ENCODE data around the gene TMEM255B. TPM values are rescaled to one million over a fixed set of nuclear protein-coding genes. Genes with fewer than 3 reads are reported as not detected.
"Not testable (repeated sequence)": the region's sequence is repeated elsewhere in the genome, so short reads cannot be mapped to it uniquely, and the experiment has no call there.

The TMEM255B gene
- total RNA-seq, 1 experiment from 2014 or later = 0.86 TPM

DNA sequence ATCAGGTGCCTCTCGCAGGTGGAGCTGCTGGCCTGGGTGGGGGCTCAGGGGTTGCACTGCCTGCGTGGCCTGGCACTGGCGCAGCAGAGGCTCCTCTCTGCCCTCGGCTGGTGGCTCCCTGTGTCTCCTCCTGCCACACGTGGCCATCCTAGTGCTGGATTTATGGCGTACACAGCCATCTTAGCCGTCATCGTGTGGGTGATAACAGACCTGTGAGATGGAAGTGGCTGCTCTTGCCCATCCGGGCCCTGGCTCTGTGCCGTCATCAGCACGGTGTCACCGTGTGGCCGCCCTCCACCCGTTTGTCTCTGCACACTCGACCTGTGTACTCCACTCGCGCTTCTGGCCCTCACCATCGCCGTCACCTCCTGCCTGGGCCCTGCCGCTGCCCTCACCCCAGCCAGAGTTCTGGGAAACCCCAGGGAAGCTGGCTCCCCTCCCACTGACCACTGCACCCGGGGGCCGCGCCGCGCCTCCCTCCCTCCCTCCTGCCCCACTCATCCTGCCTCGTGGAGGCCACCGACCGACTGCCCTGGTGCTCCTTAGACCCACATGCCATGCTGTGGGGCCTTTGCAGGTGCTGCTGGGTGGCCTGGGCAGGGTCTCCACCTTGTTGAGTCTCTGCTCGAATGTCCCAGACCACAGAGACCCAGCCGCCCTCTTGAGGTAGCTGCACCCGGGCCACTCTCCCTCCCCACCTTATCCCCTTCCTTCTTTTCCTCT lies 29.5 kb downstream of the TMEM255B start:
- H3K36me3 ChIP-seq (ENCODE audit: insufficient read depth, low read length) = no peaks in the 10 kb centered on the region
- DNase-seq = no peak
- H3K4me3 ChIP-seq (ENCODE audit: low read length) = no peak overlapping the region
- H2AFZ ChIP-seq (ENCODE audit: low read length) = no peak overlapping the region
- no peaks in the 10 kb centered on the region for H4K20me1 ChIP-seq (ENCODE audit: insufficient read depth, low read depth, low read length)
- H3K9me3 ChIP-seq (ENCODE audit: low read length) = no peaks in the 10 kb centered on the region
- H3K4me2 ChIP-seq (ENCODE audit: low read depth, low read length, poor library complexity, severe bottlenecking) = no peak overlapping the region
- H3K79me2 ChIP-seq (ENCODE audit: low read length) = no peaks in the 10 kb centered on the region
- H3K9me2 ChIP-seq (replicated peaks; ENCODE audit: insufficient read depth, low read length) = no peaks in the 10 kb centered on the region
- H3K9ac ChIP-seq (ENCODE audit: low read length) = no peak overlapping the region
- no peak overlapping the region for H3K27ac ChIP-seq (ENCODE audit: low read length)
- peaks cover 5% of the 10 kb centered on the region for H3K4me1 ChIP-seq (ENCODE audit: low read length)
- H3K27me3 ChIP-seq (ENCODE audit: low read length) = no peaks in the 10 kb centered on the region

DNA sequence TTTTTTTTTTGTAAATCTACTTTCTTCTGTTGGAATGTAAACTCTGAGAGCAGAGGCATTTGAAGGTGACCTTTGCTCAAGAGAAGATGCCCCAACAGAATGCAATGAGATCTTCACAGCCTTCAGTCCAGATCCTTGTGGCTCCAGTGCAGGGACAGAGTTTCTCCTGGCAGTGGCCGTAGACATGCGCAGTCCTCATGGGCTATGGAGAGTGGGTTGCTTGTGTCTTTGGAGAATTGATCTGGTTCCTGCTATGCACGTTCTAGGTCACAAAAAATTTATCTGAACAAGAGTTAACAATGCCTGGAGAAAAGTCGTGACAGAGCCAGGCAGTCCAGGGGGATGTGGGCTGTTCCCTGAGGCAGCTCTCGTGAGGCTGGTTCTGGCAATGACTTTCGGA lies 30.1 kb downstream of the TMEM255B start:
- no peaks in the 10 kb centered on the region for H3K79me2 ChIP-seq (ENCODE audit: low read length)
- H3K9me3 ChIP-seq (ENCODE audit: low read length) = no peaks in the 10 kb centered on the region
- no peaks in the 10 kb centered on the region for H3K36me3 ChIP-seq (ENCODE audit: insufficient read depth, low read length)
- H3K4me3 ChIP-seq (ENCODE audit: low read length) = no peak overlapping the region
- no peak overlapping the region for H3K4me2 ChIP-seq (ENCODE audit: low read depth, low read length, poor library complexity, severe bottlenecking)
- no peak overlapping the region for H3K27ac ChIP-seq (ENCODE audit: low read length)
- no peak for DNase-seq
- peaks cover under 1% of the 10 kb centered on the region; the same call in 1 of the 2 replicates for H3K4me1 ChIP-seq (ENCODE audit: low read length)
- no peaks in the 10 kb centered on the region for H3K27me3 ChIP-seq (ENCODE audit: low read length)
- no peaks in the 10 kb centered on the region for H3K9me2 ChIP-seq (replicated peaks; ENCODE audit: insufficient read depth, low read length)
- no peak overlapping the region for H3K9ac ChIP-seq (ENCODE audit: low read length)
- no peak overlapping the region for H2AFZ ChIP-seq (ENCODE audit: low read length)
- H4K20me1 ChIP-seq (ENCODE audit: insufficient read depth, low read depth, low read length) = no peaks in the 10 kb centered on the region

DNA sequence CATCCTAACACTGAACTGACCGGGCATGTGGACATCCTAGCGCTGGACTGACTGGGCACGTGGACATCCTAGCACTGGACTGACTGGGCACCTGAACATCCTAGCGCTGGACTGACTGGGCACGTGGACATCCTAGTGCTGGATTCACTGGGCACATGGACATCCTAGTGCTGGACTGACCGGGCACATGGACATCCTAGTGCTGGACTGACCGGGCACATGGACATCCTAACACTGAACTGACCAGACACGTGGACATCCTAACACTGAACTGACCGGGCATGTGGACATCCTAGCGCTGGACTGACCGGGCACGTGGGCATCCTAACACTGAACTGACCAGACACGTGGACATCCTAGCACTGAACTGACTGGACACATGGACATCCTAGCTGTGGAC lies 30.9 kb downstream of the TMEM255B start:
- H3K4me2 ChIP-seq (ENCODE audit: low read depth, low read length, poor library complexity, severe bottlenecking); H3K9me2 ChIP-seq (replicated peaks; ENCODE audit: insufficient read depth, low read length); DNase-seq; H3K27me3 ChIP-seq (ENCODE audit: low read length); H3K36me3 ChIP-seq (ENCODE audit: insufficient read depth, low read length); H2AFZ ChIP-seq (ENCODE audit: low read length); H3K27ac ChIP-seq (ENCODE audit: low read length); H3K9me3 ChIP-seq (ENCODE audit: low read length); H4K20me1 ChIP-seq (ENCODE audit: insufficient read depth, low read depth, low read length); H3K9ac ChIP-seq (ENCODE audit: low read length); H3K4me3 ChIP-seq (ENCODE audit: low read length); H3K79me2 ChIP-seq (ENCODE audit: low read length); H3K4me1 ChIP-seq (ENCODE audit: low read length): not testable (repeated sequence)

DNA sequence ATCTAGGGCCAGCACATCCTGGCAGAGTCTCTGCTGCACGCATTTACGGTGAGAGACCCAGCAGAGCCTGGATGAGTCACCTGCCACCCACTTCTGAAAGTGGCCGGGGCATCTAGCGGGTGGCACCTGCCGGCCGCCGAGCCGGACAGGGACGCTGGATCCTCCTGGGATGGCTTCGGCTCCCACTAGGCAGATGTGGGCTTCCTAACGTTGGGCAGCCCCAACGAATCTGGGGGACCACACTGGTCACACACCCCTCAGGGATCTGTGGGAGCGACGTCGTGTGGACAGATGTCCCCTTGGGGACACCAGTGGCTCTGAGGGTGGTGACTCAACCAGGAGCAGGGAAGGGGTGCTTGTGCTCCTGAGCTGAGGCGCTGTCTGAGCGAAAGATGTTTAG lies 32.2 kb downstream of the TMEM255B start:
- H3K4me1 ChIP-seq (ENCODE audit: low read length) = no peaks in the 10 kb centered on the region
- no peaks in the 10 kb centered on the region for H3K79me2 ChIP-seq (ENCODE audit: low read length)
- no peak for DNase-seq
- H3K4me3 ChIP-seq (ENCODE audit: low read length) = no peak overlapping the region
- H3K9me3 ChIP-seq (ENCODE audit: low read length) = no peaks in the 10 kb centered on the region
- H3K9me2 ChIP-seq (replicated peaks; ENCODE audit: insufficient read depth, low read length) = no peaks in the 10 kb centered on the region
- no peaks in the 10 kb centered on the region for H3K27me3 ChIP-seq (ENCODE audit: low read length)
- H3K9ac ChIP-seq (ENCODE audit: low read length) = no peak overlapping the region
- H2AFZ ChIP-seq (ENCODE audit: low read length) = no peak overlapping the region
- H3K4me2 ChIP-seq (ENCODE audit: low read depth, low read length, poor library complexity, severe bottlenecking) = no peak overlapping the region
- no peaks in the 10 kb centered on the region for H4K20me1 ChIP-seq (ENCODE audit: insufficient read depth, low read depth, low read length)
- no peak overlapping the region for H3K27ac ChIP-seq (ENCODE audit: low read length)
- H3K36me3 ChIP-seq (ENCODE audit: insufficient read depth, low read length) = no peaks in the 10 kb centered on the region

DNA sequence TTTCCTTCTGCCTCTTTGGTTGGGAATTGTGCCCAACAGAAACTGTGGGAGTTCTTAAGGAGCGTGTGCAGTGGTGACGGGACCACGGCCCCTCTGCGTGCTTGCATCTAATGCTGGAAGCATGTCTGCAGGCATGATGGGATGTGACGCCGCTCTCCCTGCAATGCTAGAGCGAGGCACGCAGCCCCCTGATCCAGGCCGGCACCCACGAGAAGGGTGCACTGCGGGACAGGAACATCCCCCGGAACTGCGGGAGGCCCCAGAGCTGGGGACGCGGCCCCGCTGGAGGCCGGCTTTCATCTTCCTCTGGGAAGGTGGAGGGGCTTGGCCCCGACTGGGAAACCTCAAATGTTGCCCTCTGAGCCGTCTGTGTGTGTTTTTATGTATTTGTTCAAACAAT lies 32.7 kb downstream of the TMEM255B start:
- no peak for DNase-seq
- Histone ChIP-seq H3K4me1 (ENCODE audit: low read length) (no peaks in the 10 kb centered on the region), H4K20me1 (ENCODE audit: insufficient read depth, low read depth, low read length) (no peaks in the 10 kb centered on the region), H3K9me2 (replicated peaks; ENCODE audit: insufficient read depth, low read length) (no peaks in the 10 kb centered on the region), H3K36me3 (ENCODE audit: insufficient read depth, low read length) (no peaks in the 10 kb centered on the region), H2AFZ (ENCODE audit: low read length) (no peak overlapping the region), H3K27ac (ENCODE audit: low read length) (no peak overlapping the region), H3K79me2 (ENCODE audit: low read length) (no peaks in the 10 kb centered on the region), H3K4me3 (ENCODE audit: low read length) (no peak overlapping the region), H3K4me2 (ENCODE audit: low read depth, low read length, poor library complexity, severe bottlenecking) (no peak overlapping the region), H3K9ac (ENCODE audit: low read length) (no peak overlapping the region), H3K9me3 (ENCODE audit: low read length) (no peaks in the 10 kb centered on the region), H3K27me3 (ENCODE audit: low read length) (no peaks in the 10 kb centered on the region)

DNA sequence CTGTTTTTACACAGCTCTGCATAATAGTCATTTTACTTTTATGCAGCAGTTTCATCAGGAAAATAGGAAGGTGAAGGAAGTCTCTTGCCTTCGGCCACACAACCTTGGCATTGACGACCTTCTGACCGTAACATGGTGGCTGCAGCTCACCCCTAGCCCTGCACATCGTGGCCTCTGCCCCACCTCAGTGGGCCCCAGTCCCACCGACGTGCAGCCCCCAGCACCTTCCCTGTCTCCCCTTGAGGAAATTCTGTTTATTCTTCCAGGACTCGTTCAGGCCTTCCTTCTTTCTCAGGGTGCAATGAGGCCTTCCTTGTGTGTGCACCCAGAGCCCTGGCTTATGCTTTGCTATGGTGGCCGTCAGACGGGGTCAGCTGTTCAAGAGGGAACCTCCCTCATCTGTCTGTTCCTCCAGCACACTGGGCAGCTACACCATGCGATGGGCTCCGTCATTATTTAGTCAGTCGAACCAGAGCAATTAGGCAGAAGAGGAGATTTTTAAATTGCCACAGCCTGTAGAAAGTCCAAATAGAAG lies 33.3 kb downstream of the TMEM255B start:
- H3K36me3 ChIP-seq (ENCODE audit: insufficient read depth, low read length) = no peaks in the 10 kb centered on the region
- no peaks in the 10 kb centered on the region for H3K79me2 ChIP-seq (ENCODE audit: low read length)
- H3K4me2 ChIP-seq (ENCODE audit: low read depth, low read length, poor library complexity, severe bottlenecking) = no peak overlapping the region
- H3K9me3 ChIP-seq (ENCODE audit: low read length) = no peaks in the 10 kb centered on the region
- H3K27ac ChIP-seq (ENCODE audit: low read length) = no peak overlapping the region
- no peaks in the 10 kb centered on the region for H4K20me1 ChIP-seq (ENCODE audit: insufficient read depth, low read depth, low read length)
- H3K9ac ChIP-seq (ENCODE audit: low read length) = no peak overlapping the region
- H3K4me3 ChIP-seq (ENCODE audit: low read length) = no peak overlapping the region
- no peaks in the 10 kb centered on the region for H3K27me3 ChIP-seq (ENCODE audit: low read length)
- no peak for DNase-seq
- H3K9me2 ChIP-seq (replicated peaks; ENCODE audit: insufficient read depth, low read length) = no peaks in the 10 kb centered on the region
- no peaks in the 10 kb centered on the region for H3K4me1 ChIP-seq (ENCODE audit: low read length)
- H2AFZ ChIP-seq (ENCODE audit: low read length) = no peak overlapping the region

DNA sequence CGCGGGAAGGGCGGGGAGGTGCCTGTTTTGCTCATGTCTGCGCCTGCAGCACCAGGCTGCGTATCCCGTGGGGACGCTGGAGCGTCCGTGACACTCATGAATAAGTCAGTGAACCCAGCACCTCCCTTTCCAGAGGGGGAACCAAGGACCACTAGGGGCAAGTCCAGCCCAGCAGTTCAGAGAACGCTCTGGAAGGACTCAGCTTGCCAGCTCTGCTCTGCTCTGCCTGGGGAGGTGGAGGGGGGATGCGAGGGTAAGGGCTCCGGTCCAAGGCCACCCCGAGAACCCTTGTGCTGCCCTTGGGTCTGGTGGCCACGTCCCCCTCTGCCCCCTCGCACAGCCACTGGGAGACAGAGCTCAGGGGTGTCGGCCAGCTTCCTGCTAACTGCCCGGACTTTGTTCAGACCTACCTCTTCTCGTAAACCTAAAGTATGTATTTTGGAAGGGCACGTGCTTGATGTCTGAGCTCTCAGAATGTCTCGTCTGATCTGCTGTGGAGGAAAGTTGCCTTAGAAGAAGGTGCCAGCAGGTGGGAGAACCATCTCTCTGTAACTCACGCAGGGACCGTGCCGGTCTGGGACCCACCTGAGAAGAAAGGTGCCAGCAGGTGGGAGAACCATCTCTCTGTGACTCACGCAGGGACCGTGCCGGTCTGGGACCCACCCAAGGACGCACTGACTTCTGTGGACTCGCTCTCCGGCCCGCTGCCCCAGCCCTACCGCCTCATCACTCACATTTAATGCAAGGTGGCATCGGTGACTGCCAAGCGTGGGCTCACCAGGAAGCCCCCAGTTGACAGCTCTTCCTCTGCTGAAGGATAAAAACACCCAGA lies 34.1 kb downstream of the TMEM255B start:
- H3K27me3 ChIP-seq (ENCODE audit: low read length) = no peaks in the 10 kb centered on the region
- no peaks in the 10 kb centered on the region for H3K9me3 ChIP-seq (ENCODE audit: low read length)
- no peaks in the 10 kb centered on the region for H4K20me1 ChIP-seq (ENCODE audit: insufficient read depth, low read depth, low read length)
- no peaks in the 10 kb centered on the region for H3K9me2 ChIP-seq (replicated peaks; ENCODE audit: insufficient read depth, low read length)
- H2AFZ ChIP-seq (ENCODE audit: low read length) = no peak overlapping the region
- H3K36me3 ChIP-seq (ENCODE audit: insufficient read depth, low read length) = no peaks in the 10 kb centered on the region
- no peaks in the 10 kb centered on the region for H3K79me2 ChIP-seq (ENCODE audit: low read length)
- no peaks in the 10 kb centered on the region for H3K4me1 ChIP-seq (ENCODE audit: low read length)
- H3K4me3 ChIP-seq (ENCODE audit: low read length) = no peak overlapping the region
- no peak for DNase-seq
- H3K27ac ChIP-seq (ENCODE audit: low read length) = no peak overlapping the region
- no peak overlapping the region for H3K4me2 ChIP-seq (ENCODE audit: low read depth, low read length, poor library complexity, severe bottlenecking)
- no peak overlapping the region for H3K9ac ChIP-seq (ENCODE audit: low read length)

DNA sequence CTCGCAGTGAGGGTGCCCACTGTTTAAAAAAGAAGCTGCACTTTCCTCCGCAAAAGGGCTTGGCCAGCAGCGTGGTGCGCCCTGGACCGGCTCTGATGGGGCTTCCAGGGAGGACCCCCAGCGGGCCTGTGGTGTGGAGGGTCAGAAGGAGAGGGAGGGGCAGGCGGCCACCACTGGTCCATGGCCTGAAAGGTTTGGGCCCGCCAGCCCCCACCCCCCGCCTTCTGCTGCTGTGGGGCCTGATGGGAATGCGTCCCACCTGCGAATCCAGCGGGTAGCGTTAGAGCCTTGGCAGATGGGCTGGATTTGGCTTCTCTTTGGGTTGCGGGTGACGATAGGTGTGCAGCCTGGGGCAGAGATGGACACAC lies 34.7 kb downstream of the TMEM255B start:
- no peak overlapping the region for H3K4me3 ChIP-seq (ENCODE audit: low read length)
- H3K4me1 ChIP-seq (ENCODE audit: low read length) = no peaks in the 10 kb centered on the region
- no peak overlapping the region for H2AFZ ChIP-seq (ENCODE audit: low read length)
- H3K36me3 ChIP-seq (ENCODE audit: insufficient read depth, low read length) = no peaks in the 10 kb centered on the region
- DNase-seq = no peak
- no peak overlapping the region for H3K27ac ChIP-seq (ENCODE audit: low read length)
- H3K79me2 ChIP-seq (ENCODE audit: low read length) = no peaks in the 10 kb centered on the region
- no peaks in the 10 kb centered on the region for H3K9me2 ChIP-seq (replicated peaks; ENCODE audit: insufficient read depth, low read length)
- H3K9me3 ChIP-seq (ENCODE audit: low read length) = no peaks in the 10 kb centered on the region
- H3K27me3 ChIP-seq (ENCODE audit: low read length) = no peaks in the 10 kb centered on the region
- no peaks in the 10 kb centered on the region for H4K20me1 ChIP-seq (ENCODE audit: insufficient read depth, low read depth, low read length)
- H3K4me2 ChIP-seq (ENCODE audit: low read depth, low read length, poor library complexity, severe bottlenecking) = no peak overlapping the region
- H3K9ac ChIP-seq (ENCODE audit: low read length) = no peak overlapping the region

All from Karpas-422 (cell line).